ENCODE results near the gene SUSD5.
"Not testable (repeated sequence)": the region's sequence is repeated elsewhere in the genome, so short reads cannot be mapped to it uniquely, and the experiment has no call there.

Gene SUSD5

DNA sequence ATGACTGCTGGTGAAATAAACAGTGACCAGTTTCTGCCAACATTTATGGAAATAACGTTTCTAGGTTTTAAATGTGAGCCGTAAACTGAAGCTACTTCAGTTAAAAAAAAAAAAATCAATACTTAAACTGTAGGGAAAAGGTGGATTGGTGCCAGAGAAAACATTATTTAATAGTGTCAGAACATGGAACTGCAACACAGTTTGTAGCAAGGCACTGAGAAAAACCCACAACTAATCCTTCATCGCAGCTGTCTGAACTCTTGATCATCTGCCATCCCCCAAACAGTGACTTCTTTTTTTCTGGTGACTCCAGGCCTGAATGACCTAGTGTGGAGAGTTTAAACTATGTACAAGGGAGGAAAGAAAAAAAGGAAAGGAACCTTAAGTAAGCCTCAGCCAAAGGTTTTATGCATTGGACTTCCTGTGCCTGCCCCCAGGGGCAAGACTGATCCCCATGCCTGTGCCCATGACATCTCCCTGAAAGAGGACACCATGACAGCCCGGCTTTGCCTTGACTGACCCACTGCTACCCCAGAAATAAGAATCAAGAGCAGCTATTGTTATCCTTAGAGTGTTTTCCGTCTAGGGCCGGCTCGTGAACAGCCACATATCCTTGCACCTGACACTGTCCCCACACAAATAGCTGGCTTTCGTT is 71.7 kb downstream of the SUSD5 start:
- DNase-seq: peak; percentile 55

DNA sequence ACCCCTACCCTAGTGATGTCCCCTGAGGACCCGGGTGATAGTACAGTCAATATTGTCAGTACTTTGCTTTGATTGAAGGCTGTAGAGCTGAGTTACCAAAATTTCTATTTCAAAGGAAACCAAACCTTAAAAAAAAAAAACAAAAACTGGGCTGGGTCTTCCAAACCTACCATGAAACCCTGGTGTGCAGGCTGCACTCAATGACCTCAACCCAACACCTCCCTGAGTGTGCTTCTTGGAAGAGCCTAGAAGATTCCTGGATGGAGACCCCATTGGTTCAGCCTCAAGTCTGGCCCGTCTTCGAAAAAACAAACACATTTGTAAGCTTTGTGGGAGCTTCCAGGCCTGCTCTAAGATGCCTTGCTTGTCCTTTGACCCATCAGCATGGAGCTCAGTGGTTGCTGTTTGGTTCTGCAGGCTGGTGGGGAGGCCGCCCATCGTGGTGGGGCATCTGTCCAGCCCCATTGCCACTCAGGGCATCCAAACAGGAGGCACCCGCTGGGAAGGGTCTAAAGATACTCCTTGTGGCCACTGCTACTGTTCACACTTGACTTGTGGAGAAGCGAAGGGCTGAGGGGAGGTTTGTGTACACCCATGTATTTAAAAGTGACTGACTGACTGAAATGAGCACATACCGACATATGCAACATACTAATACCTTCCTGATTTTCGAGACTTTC is 72.6 kb downstream of the SUSD5 start:
- DNase-seq: no peak

DNA sequence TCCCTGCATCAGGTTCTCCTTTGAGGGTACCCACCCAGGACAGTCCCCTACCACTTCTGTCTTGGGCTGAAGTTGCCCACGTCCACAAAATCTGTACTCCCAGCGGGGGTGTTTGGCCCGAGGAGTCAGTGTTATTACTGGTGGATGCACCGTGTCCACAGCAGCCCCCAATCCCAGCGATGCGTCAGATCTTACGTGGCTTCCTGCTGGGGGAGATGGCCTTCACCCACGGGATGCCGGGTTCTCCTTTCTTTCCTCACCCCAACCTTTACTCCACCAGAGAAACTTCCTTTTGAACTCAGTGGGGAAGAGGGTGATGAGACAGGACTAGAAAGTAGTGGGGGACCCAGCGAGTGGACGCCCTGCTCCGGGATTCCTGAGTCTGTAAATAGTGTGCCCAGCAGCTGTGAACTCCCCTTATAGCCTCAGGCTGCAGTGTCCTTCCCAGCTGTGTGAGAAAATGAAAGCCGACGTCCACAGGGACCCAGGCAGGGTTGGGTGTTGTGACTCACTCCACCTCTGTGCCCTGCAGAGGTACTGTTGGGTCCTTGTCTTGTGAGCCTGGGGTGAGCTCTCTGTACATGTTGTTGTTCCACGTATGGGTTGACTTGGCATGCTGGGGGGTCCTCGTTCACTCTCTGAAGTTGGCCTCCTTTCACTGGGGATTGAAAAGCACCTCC is 73.2 kb downstream of the SUSD5 start:
- no peak for DNase-seq

DNA sequence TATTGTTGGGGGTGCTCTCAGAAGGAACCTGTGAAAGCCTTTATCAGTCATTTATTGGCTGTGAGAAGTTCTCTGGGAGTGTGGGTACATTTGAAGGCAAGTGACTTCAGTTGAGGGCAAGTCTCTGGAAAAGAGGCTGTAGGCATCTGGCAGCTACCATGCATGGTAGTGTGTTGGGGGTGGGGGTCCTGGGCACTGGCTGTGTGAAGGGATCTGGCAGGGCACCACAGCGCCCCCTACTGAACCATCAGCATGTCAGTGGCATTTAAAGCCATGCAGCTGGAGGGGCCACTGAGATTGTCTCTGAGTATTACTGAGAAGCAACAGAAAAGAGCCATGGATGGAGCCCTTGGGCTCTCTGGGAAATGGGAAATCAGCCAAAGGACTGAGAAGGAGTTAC is 74.2 kb downstream of the SUSD5 start:
- DNase-seq: no peak

DNA sequence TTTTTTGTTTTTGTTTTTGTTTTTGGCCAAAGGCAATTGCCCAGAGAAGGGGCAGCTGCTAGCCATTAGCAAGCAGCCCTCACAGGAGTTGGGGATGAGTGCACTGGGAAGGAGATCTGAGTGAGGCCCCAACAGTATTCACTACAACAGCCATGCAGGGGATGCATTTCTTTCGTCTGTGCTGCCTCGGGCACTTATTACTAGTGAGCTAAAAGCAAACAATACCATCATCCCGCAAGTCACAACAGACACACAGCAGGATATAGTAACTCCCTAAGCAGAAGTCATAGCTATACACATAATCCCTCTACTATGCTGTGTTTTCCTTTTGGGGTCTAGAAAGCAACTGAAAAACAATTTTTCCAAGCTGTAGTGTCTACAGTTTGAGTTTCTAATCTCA is 77.6 kb downstream of the SUSD5 start:
- no peak for DNase-seq

DNA sequence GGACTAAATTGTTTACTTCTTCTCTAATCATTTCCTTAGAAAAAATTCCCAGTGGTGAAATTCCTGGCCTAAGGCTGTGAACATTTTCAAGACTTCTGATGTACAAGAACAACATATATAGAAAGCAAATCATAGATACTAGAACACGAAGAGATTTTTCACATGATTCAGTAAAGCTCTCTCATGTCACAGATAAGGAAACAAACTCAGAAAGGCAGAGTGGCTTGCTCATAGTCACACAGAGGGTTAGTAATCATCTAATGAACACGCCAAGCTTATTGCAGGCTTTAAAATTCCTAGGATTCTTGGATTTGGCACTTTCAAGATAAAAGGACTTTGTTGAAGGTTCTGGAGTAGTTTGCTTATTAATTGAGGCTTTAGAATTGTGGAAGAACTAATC is 78.6 kb downstream of the SUSD5 start:
- DNase-seq: no peak

DNA sequence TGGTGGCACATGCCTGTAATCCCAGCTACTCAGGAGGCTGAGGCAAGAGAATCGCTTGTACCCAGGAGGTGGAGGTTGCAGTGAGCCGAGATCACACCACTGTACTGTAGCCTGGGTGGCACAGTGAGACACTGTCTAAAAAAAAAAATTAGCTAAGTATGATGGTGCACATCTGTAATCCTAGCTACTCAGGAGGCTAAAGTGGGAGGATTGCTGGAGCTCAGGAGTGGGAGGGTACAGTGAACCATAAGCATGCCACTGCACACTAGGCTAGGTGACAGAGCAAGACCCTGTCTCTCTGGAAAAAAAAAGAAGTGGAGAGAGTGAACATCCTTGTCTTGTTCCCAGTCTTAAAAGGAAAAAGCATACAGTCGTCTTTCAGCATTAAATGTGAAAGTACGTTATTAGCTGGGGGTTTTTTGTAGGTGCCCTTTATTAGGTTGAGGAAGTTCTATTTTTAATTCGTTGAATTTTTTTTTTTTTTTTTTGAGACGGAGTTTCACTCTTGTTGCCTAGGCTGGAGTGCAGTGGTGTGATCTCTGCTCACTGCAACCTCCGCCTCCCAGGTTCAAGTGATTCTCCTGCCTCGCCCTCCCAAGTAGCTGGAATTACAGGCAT is 79.5 kb downstream of the SUSD5 start:
- not testable (repeated sequence) for DNase-seq

DNA sequence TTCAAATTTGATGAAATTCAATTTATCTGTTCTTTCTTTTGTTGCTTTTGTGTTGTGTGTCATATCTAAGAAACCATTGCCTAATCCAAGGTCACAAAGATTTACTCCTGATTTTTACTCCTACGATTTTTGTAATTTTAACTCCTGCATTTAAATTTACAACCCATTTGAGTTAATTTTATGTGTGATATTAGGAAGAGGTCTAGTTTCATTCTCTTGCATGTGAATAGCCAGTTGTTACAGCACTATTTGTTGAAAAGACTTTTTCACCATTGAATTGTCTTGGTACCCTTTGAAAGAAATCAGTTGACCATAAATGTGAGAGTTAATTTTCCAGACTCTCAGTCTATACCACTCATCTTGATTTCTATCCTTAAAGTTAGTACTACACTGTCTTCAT is 80.9 kb downstream of the SUSD5 start:
- DNase-seq: no peak

DNA sequence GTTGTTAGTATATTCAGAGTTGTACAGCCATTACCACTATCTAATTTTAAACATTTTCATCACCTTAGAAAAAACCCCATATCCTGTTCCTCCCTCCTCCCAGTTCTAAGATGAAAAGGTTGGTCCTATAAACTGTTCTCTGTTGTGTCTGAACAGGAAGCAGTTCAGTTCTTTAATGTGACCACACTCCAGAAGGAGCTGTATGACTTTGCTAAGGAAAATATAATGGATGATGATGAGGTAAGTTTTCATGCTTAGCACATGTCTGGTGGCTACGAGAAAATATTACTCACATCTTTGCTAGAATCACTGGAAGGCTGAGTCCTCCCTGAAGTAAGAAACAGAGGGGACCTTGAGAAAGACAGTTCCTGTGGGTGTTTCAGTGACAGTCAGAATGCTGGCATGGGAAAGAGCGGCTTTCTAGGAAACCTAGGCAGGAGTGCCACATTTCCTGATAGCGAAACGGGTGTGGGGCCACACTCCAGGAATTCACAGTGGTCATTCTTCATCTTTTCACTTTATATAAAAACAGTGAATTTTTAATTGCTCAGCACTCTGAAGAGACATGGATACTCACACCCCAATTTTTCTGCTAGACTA is 84.5 kb downstream of the SUSD5 start:
- peak; percentile 17 for DNase-seq

DNA sequence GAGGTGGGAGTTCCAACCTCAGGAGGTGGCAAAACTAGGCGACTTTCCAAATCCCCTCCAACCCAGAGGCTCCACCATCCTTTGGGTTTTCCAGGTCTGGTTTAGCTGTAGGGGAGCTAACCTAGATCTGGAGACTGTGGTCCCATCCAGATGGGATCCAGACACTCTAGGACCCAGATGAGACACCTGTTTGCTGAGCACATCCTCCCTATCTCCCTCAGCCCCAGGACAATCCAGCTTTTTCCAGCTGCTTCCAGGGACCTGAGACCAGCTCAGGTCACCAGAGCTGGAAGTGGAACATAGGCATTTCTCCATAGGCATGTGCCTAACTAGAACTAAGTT is 86.6 kb downstream of the SUSD5 start:
- no peak for DNase-seq

DNA sequence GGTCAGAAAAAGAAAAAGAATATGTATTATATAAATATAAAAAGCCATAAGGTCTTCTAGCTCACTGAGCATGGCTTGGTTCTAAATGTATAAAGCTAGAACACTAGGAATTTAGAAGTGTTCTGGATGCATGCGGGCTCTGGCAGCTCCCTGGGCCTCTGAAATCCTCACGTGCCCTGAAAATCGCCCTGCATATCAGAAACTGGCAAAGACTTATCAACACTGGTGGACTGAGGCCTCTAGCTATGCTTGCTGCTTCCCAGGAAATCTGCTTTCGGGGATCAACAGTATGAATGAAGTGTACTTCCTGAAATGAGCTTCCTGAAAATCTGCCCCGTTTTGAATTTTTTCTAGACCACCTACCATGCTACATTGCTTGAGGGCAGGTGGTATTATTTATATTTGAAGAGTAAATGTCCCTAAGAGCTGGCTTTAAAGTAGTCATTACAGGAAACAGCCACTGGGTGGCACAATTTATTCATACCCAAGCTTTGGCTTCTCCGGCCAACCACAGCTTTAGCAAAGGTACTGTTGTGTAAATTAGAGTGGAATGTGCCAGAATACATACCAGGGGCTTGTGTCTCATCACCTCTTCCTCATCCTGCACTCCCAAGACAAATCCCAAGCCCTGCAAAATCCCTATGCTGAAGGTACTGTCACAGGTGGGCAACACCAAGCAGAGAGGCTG is 87.1 kb downstream of the SUSD5 start:
- DNase-seq: peak; percentile 74

DNA sequence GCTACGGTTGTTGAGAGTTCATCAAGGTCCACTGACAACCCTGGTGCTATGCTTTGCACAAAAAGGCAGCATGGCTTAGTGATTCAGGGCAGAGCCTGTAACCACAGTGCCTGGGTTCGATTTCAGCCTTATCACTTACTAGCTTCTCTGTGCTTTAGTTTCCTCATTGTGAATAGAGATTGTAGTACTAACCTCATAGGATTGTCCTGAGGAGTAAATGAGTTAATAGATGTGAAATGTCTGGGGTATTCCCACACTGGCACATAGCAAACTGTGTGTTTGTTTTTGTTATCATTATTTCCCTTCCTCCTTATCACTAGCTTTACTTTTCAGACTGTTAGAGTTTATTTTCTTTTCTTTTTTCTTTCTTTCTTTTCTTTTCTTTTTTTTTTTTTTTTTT is 88.5 kb downstream of the SUSD5 start:
- DNase-seq: no peak

DNA sequence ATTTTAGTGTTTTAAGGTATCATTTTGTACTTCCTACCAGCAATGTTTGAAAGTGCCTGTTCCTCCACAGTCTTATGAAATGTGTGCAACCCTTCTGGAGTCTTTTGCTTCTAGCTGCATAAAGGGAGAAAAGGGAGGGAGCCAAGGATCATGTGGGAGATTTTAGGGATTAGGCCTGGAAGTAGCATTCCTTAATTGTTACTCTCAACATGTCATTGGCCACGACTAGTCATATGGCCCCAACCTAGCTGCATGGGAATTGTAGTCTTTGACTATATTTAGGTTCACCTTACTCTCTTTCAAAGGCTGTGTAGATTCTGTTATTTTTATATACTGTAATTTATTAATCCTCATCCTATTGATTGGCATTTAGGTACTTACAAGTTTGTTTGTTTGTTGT is 89.9 kb downstream of the SUSD5 start:
- DNase-seq: no peak

DNA sequence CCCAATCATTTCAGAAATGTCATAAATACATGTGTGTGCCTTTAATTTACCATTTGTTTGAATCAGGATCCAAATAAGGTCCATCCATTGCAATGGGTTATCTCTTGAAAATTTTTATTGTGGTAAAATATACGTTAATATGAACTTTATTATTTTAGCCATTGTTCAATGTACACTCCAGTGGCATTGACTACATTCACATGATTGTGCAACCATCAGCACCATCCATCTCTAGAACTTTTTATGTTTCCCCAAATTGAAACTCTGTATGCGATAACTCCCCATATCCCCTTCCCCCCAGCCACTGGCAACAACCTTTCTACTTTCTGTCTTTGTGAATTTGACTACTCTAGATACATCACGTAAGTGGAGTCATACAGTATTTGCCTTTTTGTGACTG is 92.8 kb downstream of the SUSD5 start:
- no peak for DNase-seq

DNA sequence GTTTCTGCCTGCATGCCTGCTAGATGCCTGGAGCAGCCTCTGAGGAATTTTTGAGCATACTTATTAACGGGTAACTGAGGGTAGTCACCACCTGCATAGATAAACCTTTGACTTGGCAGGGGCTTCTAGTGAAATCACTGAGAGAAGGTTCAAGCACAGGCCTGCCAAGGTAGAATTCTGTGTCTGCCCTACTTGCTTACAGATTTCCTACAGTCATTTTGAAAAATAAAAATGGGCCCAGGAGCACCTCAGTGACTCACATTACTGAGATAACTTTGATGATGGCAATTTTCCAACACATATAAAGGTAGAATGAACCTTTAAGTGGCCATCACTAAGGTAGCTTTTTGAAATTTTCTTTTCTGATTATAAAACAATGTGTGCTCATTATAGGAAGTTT is 94.0 kb downstream of the SUSD5 start:
- no peak for DNase-seq

DNA sequence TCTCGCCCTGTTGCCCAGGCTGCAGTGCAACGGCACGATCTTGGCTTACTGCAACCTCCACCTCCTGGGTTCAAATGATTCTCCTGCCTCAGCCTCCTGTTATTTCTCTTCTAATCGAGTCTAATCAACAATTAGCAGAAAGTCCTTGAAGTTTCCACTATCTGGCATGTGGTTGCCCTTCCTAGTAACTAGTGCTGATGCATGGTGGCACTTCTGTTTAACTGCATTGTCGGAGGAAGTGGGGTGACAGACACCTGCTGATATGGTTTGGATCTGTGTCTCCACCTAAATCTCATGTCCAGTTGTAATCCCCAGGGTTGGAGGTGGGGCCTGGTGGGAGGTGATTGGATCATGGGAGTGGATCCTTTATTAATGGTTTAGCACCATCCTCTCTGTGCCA is 95.6 kb downstream of the SUSD5 start:
- DNase-seq: no peak

DNA sequence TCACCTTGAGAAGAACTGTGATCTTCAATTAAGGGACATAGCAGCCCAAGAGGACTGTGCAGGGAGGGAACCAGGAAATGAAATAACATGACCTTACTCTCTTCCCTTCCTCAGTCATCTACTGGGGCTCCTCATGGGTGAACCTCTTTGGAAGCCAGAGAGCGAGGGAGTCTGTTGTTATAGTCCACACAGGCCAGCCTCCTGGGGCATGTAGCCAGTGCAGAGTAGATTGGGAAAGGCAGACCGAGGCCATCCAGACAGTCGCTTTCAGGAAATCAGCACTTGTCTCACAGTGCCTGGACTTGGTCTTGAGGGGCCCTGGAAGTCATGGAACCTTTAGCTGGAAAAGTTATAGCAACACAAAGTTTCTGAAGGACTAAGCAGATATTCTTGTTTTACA is 98.7 kb downstream of the SUSD5 start:
- DNase-seq: no peak

DNA sequence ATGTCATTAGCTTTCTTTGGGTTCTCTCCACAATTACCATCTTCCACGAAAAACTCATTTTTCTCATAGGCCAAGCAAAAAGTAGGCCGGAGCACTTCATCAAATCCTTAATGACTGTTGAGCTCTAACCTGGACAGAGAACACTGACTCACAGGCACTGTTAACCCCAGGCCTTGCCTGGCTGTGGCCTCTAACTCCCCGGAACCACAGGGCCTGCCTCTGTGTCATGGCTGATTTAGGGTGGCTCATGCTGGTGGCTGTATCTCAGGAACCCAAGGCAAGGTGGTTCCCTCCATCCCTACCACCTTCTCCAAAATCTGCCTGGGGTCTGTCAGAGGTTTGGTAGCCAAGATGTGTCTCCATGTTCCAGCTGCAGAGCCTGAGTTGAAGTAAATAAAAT is 101.1 kb downstream of the SUSD5 start:
- DNase-seq: no peak

DNA sequence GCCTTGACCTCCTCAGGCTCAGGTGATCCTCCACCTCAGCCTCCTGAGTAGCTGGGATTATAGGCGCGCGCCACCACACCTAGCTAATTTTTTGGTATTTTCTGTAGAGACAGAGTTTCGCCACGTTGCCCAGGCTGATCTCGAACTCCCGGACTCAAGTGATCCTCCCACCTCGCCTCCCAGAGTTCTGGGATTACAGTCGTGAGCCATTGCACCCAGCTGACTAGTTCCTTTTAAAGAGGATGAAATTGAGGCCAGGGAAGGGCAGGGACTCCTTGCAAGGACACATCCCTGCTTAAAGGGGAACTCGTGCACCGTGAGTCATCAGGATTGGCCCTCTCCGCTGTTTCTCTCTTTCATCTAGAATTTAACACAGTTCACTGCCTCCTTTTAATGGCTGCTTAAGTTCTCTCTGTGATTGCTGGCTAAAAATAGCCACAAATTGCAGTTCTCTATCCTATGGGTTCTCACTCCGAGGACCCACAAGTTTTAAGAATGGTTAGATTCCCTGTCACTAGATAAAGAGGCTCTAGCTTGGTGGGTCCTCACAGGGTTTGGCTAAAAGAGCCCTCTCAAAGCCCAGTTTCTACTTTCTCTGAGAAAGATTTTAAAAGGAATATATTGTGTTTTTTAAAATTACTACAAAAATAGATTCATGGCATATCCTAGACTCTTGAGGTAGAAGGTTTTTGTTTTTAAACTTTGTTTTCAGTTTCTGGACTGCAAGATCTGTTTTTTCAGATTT is 103.4 kb downstream of the SUSD5 start:
- peak; percentile 71 for DNase-seq

DNA sequence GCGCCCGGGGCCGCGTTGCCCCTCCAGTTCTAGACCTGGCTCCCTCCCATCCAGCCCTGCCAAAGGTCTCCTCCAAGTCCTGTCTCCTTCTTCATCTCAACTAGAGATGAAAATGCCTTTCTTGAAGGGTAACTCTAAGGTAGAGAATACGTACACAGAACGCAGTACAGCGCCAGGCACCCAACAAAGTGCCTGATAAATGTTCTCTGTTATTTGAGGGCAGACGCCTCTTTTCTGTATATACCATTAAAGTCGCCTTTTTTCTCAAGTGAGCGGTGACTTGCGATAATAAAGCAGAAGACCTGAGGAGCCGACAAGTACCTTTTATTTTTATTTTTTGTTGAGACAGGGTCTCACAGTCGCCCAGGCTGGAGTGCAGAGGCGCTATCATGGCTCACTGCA is 104.0 kb downstream of the SUSD5 start:
- no peak for DNase-seq

DNA sequence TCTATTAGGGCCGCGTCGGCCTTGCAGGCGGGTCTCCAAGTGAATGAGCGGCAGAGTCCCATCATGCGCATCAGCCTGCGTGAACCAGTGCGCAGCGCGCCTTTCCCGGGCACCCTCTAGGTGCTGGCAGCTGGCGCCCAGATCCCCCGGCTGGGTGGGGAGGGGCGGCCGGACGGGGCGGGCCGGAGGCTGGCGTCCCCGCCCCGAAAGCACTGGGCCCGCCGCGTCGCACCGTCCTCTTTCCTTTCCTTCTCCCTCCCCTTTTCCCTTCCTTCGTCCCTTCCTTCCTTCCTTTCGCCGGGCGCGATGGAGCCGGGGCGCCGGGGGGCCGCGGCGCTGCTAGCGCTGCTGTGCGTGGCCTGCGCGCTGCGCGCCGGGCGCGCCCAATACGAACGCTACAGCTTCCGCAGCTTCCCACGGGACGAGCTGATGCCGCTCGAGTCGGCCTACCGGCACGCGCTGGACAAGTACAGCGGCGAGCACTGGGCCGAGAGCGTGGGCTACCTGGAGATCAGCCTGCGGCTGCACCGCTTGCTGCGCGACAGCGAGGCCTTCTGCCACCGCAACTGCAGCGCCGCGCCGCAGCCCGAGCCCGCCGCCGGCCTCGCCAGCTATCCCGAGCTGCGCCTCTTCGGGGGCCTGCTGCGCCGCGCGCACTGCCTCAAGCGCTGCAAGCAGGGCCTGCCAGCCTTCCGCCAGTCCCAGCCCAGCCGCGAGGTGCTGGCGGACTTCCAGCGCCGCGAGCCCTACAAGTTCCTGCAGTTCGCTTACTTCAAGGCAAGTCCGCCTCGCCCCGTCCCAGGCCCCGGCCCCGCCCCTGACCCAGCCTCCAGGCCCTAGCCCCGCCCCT is 104.6 kb downstream of the SUSD5 start, which contains the start of gene CRTAP:
Gene CRTAP, plus strand, starts transcription at position 243 of the 850 bp plus-strand sequence. Its CDS starts 64 bp downstream, at position 307.
- peak; percentile 94 for DNase-seq
